Stimulated activated CD8-positive, alpha-beta memory T cell treated with anti-CD3 and anti-CD28 coated beads, Interleukin-4, amount 100 ng/mL, for 4 hours (primary cell): ENCODE results near the gene PRIM2.
"Not testable (repeated sequence)": the region's sequence is repeated elsewhere in the genome, so short reads cannot be mapped to it uniquely, and the experiment has no call there.

Experiments used
- DNase-seq, 2 donors: peaks; one replicate each; pipeline ENCODE4 v3.0.0-alpha.2; 2020; ENCODE audit warnings: low read depth in 2 of 2, low spot score in 1 of 2

Gene PRIM2

GRCh38 chr6:57579489-57579888 is 262.1 kb downstream of the PRIM2 start:
- not testable (repeated sequence) for DNase-seq

DNA sequence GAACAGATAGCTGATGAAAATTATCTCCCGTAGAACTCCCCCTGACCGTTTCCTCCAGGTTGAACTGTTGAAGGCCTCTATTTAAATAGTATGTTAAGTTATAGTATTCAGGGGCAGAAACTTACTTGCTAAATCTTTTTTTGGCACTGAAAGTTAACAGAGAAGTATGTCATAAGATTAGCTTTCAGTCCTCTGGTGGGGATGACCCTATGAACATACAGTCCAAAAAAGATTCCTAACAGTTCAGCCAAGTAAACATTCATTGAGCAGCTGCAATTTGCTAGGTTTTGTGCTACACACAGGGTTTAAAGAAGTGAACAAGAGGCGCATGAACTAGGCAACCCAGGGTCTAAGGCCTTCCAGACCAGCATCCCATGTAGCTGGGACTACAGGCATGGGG is 264.2 kb downstream of the PRIM2 start:
- DNase-seq, result not testable (repeated sequence)

GRCh38 chr6:57601105-57601504 is 283.7 kb downstream of the PRIM2 start:
- not testable (repeated sequence) for DNase-seq

DNA sequence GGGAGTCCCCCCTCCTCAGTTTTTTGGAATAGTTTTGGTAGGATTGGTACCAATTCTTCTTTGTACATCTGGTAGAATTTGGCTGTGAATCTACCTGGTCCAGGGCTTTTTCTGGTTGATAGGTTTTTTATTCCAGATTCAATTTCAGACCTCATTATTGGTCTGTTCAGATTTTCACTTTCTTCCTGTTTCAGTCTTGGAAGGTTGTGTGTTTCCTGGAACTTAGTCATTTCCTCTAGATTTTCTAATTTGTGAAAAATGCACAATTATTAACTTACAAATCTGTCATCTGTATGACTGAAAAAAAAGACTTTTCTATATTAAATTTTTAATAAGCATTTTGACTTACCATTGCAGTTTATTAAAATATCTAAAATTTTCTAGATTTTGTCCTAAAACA is 287.9 kb downstream of the PRIM2 start:
- DNase-seq, result not testable (repeated sequence)

DNA sequence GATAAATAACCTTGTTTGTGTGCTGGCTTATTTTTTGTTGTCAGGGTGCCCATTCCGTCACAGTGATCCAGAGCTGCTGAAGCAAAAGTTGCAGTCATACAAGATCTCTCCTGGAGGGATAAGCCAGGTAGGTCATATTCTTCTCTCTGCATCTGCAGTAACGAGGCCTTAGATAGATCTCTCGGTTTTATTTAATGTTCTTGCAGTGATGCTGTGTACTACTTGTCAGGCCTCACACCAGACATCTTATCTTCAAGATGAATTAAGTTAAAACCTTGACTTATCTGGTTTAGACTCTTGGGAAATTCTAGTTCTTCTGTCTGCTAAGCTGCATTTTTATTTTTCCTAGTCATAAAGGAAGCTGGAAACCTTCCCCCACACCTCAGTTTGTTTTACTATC is 288.9 kb downstream of the PRIM2 start:
- DNase-seq, result not testable (repeated sequence)

DNA sequence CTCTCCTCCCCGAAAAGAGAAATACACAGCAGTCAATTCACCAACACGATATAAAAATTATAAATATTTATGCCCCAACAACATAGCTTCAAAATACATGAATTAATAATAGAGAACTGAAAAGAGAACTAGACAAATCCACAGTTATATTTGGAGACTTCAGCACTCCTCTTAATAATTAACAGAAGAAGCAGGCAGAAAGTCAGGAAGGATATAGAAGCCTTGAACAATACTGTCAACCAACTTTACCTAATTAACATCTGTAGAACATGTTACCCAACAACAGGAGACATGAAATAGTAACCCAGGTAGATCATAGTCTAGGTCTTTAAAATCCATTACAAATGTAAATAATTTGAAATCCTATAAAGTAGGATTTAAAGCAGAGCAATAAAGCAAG is 293.2 kb downstream of the PRIM2 start:
- DNase-seq, result not testable (repeated sequence)

GRCh38 chr6:57618959-57619358 is 301.5 kb downstream of the PRIM2 start:
- not testable (repeated sequence) for DNase-seq

GRCh38 chr6:57631773-57632172 is 314.3 kb downstream of the PRIM2 start:
- DNase-seq, result not testable (repeated sequence)

DNA sequence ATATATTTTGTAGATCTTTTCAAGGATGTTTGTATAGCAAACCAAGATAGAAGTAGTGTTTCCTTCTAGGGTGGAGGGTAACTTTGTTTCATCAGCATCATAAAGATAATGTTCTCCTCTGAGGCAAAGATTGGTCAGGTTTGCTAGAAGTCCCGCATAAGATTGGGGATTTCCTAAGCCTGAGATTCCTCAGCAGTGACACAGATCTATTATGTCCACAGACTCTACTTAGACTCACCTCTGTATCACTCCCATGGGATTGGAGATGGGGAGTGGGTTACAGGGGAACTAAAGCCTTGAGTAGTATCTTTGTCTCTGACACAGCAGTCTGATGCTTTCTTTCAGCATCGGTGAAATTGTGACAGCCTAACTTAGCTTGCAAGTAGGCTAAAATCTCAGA is 341.1 kb downstream of the PRIM2 start:
- DNase-seq, result not testable (repeated sequence)

DNA sequence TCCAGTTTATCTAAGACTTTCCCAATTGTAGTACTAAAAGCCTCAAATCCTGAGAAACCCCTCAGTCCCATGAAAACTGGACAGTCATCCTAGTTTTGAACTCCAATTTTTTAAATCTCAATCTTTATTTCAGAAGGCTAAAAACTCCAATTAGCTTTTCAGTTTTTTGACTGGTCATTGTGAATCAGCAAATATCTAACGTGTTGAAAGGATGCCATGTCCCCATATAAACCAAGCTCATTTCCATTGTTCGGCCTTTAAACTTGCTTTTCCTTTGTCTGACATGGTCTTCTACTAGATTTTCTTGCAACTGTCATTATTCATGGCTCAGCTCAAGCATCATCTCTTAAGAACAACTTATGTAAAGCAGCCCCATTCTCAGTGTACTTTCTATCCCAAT is 342.4 kb downstream of the PRIM2 start:
- not testable (repeated sequence) for DNase-seq

DNA sequence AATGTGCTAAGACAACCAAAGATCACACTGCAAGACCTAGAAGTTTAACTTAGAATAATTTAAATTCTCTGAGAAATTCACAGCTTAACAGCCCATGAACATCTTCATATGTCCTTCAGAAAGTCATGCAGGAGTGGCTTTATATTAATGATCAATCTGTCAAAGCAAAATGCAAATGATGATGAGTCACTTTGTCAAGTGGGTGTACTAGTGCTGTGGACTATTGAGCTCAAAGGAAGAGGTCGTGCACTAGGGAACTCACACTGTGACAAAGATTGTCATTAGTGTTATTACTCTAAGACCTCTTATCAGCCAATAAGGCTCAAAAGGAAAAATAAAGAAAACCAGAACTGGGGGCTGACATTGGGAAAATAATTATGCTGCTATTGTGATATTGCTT is 343.5 kb downstream of the PRIM2 start:
- DNase-seq, result not testable (repeated sequence)

DNA sequence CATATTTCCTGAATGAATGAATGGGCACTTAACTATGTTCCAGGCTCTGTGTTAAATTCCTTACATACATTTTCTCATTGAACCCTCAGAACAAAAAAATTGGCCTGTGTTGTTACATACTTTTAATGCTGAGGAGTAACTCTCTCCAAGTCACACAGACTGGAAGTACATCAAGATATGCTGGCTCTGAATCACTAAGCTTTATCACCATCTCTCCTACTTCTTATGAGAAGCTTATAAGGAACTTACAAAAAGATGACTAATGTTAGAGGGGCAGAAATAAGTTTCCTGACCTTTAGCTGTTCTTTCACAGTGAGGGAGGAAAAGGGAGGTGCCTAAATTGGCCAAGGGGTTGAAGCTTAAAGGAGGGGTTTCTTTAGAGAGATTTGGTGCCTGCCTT is 350.7 kb downstream of the PRIM2 start:
- DNase-seq, result not testable (repeated sequence)

GRCh38 chr6:57671237-57671636 is 353.8 kb downstream of the PRIM2 start:
- not testable (repeated sequence) for DNase-seq

DNA sequence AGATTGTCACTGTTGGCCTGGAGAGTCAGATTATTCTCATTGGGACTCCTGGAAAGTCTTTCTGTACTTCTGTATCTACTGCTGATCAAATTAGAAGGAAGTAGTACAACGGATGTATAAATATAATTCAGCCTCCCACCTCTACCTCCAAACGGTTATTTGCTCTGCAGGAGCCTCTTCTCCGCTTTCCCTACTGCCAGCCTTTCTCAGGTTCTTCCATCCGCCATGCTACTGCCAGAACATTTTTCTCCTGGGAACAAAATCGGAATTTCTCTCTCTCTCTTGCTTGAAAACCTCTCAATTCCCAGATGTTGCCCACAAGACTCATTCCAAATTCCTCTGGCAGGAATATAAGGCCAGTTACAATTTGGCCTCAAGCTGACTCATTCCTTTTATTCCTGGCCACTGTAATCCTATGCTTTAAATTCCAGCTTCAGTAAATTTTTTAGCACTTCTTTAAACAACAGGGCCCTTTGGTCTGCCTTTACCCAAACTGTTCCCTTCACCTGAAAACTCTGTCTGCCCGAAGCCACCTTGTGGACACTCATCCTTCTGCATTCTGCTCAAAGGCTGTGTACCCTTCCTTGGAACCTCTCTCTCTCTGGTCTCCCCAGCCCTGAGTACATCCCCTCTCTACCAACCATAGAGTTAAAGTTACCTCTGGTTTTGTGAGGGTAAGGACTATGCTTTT is 354.7 kb downstream of the PRIM2 start:
- not testable (repeated sequence) for DNase-seq

- not testable (repeated sequence) for DNase-seq
Measured at GRCh38 chr6:57673281-57673680, 355.9 kb downstream of the PRIM2 start.

- DNase-seq, result not testable (repeated sequence)
Measured at GRCh38 chr6:57675386-57675785, 358.0 kb downstream of the PRIM2 start.

GRCh38 chr6:57696382-57696781 is 379.0 kb downstream of the PRIM2 start:
- not testable (repeated sequence) for DNase-seq
